ENCODE measurements around the gene TFF1. TPM values are rescaled to one million over a fixed set of nuclear protein-coding genes. Genes with fewer than 3 reads are reported as not detected.

TFF1 gene
- total RNA-seq, 2 experiments from 2014 or later, result not detected

DNA sequence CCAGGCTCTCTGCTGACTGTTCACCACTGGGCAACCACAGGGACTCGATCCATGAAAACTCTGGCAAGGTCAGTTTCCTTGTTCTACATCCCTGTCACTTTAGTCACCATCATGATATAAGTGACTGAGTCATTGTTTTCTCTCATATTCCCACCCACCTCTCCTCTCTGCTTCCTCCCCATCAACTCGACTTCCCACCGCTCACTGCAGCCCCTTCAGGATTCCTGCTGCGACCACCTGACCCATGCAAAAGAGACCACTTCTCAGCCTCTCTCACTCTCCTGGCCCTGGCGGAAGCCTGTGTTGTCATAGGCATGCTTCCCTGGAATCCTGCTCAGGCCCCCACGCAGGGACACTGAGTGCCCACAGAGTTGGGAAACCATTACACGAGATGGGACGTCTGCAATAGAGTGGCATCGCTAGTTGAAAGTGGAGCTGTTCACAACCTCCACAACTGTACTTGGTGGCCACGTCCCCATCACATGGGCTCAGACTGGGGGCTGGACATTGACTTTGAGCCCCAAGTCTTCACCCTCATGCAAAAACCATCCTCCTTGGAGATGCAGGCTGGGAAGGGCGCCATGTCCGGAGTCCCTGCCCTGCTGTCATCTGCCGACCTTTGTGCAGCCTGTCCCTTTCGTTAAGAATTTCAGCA, 13.8 kb downstream of the TFF1 start:
- DNase-seq, result no peak
- Mint-ChIP-seq H3K4me1 (no peaks in the 10 kb centered on the region), H3K9me3 (peaks cover 13% of the 10 kb centered on the region), H3K27me3 (no peaks in the 10 kb centered on the region), H3K4me3 (no peak overlapping the region), H3K27ac (no peak overlapping the region), H3K36me3 (peaks cover 3% of the 10 kb centered on the region)

DNA sequence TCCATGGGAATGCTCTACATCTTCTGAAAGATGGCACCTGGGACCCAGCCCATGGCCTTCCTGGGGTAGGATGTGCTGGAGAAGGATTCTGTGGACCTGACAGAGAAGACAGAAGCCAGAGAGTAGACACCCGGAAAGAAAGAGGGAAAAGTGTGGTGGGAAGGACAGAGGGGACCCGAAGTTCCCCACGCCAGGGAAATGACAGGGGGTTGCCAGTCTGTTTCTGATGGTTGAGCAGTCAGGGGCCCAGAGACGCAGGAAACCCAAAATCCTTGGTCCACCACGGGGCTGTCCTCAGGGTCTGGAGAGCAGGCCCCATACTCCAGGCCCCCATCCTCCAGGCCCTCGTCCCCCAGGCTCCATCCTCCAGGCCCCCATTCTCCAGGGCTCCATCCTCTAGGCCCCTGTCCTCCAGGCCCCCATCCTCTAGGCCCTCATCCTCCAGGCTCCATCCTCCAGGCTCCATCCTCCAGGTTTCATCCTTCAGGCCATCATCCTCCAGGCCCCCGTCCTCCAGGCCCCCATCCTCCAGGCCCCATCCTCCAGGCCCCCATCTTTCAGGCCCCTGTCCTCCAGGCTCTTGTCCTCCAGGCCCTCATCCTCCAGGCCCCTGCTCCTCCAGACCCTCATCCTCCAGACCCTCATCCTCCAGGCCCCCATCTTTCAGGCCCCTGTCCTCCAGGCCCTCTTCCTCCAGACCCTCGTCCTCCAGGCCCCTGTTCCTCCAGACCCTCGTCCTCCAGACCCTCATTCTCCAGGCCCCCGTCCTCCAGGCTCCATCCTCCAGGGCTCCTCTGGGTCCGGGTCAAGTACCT, 14.5 kb downstream of the TFF1 start:
- Mint-ChIP-seq H3K36me3 (peaks cover 3% of the 10 kb centered on the region), H3K4me3 (no peak overlapping the region), H3K27ac (no peak overlapping the region), H3K27me3 (no peaks in the 10 kb centered on the region), H3K9me3 (peaks cover 12% of the 10 kb centered on the region), H3K4me1 (no peaks in the 10 kb centered on the region)
- DNase-seq, result no peak

DNA sequence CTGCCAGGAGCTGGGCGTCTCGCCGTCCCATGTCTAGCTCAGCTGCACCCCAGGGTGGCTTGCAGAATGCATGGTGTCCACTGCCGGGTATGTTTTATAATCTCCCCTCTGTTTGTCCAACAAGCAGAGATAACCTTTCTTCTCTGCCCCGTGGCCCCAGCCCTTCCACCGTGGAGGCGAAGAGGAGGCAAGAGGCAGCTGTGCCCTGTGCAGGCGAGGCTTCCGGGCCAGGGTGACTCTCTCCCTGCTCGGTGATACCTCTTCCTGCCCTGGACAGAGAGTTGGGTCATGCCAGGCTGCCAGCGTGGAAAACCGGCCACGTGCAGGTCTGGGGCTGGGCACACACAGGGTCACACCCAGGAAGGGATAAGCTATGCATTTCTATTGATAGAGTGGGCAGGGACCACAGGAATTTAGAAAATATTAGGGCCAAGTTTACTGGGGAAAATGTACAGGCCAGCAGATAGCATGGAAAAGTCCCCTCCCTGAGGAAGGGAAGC, 15.4 kb downstream of the TFF1 start, which contains the start of gene TFF2:
TSS of gene TFF2 (minus strand) at position 68 of the 500 bp plus-strand sequence. CDS start at position 31, 37 bp downstream.
- DNase-seq, result no peak
- Mint-ChIP-seq H3K4me1 (no peaks in the 10 kb centered on the region), H3K9me3 (peaks cover 12% of the 10 kb centered on the region), H3K4me3 (no peak within 1 kb of the TSS), H3K27me3 (no peaks in the 10 kb centered on the region), H3K27ac (no peak within 1 kb of the TSS), H3K36me3 (peaks cover 3% of the 10 kb centered on the region)

GRCh38 chr21:42350318-42350910, 15.9 kb downstream of the TFF1 start:
- no peaks in the 10 kb centered on the region for H3K4me1 Mint-ChIP-seq
- no peak overlapping the region for H3K4me3 Mint-ChIP-seq
- H3K9me3 Mint-ChIP-seq, result peaks cover 8% of the 10 kb centered on the region
- no peaks in the 10 kb centered on the region for H3K27me3 Mint-ChIP-seq
- no peak overlapping the region for H3K27ac Mint-ChIP-seq
- H3K36me3 Mint-ChIP-seq, result peaks cover 3% of the 10 kb centered on the region
- no peak for DNase-seq

DNA sequence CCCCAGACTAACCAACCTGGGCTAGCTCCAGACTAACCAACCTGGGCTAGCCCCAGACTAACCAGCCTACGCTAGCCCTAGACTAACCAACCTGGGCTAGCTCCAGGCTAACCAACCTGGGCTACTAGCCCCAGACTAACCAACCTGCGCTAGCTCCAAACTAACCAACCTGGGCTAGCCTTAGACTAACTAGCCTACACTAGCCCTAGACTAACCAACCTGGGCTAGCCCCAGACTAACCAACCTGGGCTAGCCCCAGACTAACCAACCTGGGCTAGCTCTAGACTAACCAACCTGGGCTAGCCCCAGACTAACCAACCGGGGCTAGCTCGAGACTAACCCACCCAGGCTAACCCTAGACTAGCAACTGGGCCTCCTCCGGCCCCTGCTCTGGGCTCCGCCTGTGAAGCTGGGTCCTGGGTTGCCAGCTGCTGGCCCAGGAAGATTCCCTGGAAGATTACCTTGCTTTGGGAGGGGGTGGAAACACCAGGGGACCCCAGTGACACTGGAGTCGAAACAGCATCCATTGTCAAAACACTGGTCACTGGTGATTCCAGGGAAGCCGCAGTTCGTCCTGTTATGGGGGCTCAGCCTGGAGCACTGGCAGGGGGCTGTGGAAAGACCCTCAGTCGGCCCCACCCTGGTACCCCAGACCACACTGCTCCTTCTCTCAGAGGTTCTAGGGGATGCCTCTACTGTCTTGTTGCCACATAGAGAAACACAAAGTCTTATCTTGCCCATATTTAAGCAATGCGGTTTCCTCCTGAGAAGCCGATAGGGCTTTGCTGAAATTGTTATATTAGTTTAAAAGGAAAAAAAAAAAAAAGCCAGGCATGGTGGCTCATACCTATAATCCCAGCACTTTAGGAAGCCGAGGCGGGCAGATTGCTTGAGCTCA, 16.7 kb downstream of the TFF1 start:
- DNase-seq, result no peak
- no peaks in the 10 kb centered on the region for H3K4me1 Mint-ChIP-seq
- H3K36me3 Mint-ChIP-seq, result peaks cover 2% of the 10 kb centered on the region
- no peaks in the 10 kb centered on the region for H3K27me3 Mint-ChIP-seq
- H3K4me3 Mint-ChIP-seq, result no peak overlapping the region
- H3K27ac Mint-ChIP-seq, result no peak overlapping the region
- H3K9me3 Mint-ChIP-seq, result peaks cover 5% of the 10 kb centered on the region

DNA sequence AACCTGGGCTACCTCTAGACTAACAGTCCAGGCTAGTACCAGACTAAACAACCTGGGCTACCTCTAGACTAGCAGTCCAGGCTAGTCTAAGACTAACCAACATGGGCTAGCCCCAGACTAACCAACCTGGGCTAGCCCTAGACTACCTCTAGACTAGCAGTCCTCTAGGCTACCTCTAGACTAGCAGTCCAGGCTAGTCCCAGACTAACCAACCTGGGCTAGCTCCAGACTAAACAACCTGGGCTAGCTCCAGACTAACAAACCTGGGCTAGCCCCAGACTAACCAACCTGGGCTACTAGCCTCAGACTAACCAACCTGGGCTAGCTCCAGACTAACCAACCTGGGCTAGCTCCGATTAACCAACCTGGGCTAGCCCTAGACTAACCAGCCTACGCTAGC, 17.6 kb downstream of the TFF1 start:
- Mint-ChIP-seq H3K4me3 (no peak overlapping the region), H3K4me1 (no peaks in the 10 kb centered on the region), H3K9me3 (no peaks in the 10 kb centered on the region), H3K36me3 (no peaks in the 10 kb centered on the region), H3K27ac (no peak overlapping the region), H3K27me3 (no peaks in the 10 kb centered on the region)
- DNase-seq, result no peak

DNA sequence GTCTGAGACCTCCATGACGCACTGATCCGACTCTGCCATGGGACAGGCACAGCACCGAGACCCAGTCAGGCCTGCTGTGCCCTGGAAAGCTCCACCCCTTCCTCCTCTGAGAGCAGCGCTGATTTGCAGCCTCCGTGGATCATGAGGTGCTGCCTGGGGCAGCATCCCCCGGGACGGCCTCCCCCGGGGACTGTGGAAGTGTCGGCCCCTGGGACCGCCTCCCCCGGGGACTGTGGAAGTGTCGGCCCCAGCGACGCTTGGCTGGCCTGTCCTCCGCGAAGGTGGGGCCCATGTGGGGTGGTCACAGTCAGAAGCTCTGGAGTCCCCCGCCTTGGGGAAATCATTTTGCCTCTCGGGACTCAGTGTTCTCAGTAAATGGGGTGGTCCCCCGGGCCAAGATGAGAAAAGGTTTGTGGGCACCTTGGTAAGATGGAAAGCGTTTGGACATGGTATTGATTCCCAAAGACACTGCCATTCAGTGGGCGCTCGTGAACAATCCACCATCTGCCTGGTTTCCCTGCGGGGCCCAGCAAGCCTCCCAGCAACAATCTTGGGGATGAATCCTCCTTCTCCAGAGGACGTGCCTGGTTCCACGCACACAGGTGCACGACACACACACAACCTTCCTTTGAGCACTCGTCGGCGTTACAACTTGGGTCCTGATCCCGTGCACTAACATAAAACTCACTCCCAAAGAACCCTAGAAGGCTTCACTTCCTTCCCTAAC, 18.6 kb downstream of the TFF1 start:
- Mint-ChIP-seq H3K4me1 (no peaks in the 10 kb centered on the region), H3K4me3 (no peak overlapping the region), H3K27ac (no peak overlapping the region)

GRCh38 chr21:42346866-42347600, 19.3 kb downstream of the TFF1 start:
- H3K4me3 Mint-ChIP-seq, result no peak overlapping the region
- H3K27ac Mint-ChIP-seq, result no peak overlapping the region
- no peaks in the 10 kb centered on the region for H3K9me3 Mint-ChIP-seq
- H3K36me3 Mint-ChIP-seq, result no peaks in the 10 kb centered on the region
- no peak for DNase-seq
- no peaks in the 10 kb centered on the region for H3K27me3 Mint-ChIP-seq
- H3K4me1 Mint-ChIP-seq, result no peaks in the 10 kb centered on the region

More for the DNA sequence above, 18.6 kb downstream of the TFF1 start:
- no peaks in the 10 kb centered on the region for H3K36me3 Mint-ChIP-seq
- DNase-seq, result no peak
- H3K27me3 Mint-ChIP-seq, result no peaks in the 10 kb centered on the region
- H3K9me3 Mint-ChIP-seq, result no peaks in the 10 kb centered on the region

GRCh38 chr21:42346441-42346840, 19.9 kb downstream of the TFF1 start:
- no peaks in the 10 kb centered on the region for H3K27me3 Mint-ChIP-seq
- H3K4me1 Mint-ChIP-seq, result no peaks in the 10 kb centered on the region
- H3K27ac Mint-ChIP-seq, result no peak overlapping the region
- no peaks in the 10 kb centered on the region for H3K36me3 Mint-ChIP-seq
- no peaks in the 10 kb centered on the region for H3K9me3 Mint-ChIP-seq
- no peak overlapping the region for H3K4me3 Mint-ChIP-seq
- no peak for DNase-seq

DNA sequence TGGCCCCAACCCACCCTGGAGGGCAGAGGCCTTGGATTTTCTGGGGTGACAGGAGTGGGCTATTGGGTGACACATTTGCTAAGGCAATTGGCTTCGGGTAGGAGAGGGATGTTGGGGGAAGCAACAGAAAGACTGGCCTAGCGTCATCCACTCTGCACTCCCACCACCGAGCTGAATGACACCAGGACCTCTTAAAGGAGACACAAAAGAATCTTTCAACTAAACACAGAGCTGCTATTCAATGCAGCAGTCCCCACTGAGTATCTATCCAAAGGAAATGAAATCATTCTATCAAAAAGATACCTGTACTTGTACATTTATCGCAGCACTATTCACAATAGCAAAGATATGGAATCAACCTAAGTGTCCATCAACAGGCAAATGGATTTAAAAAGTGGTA, 21.7 kb downstream of the TFF1 start:
- no peaks in the 10 kb centered on the region for H3K9me3 Mint-ChIP-seq
- no peak overlapping the region for H3K4me3 Mint-ChIP-seq
- no peaks in the 10 kb centered on the region for H3K36me3 Mint-ChIP-seq
- no peak overlapping the region for H3K27ac Mint-ChIP-seq
- no peak for DNase-seq
- H3K27me3 Mint-ChIP-seq, result no peaks in the 10 kb centered on the region
- H3K4me1 Mint-ChIP-seq, result no peaks in the 10 kb centered on the region

DNA sequence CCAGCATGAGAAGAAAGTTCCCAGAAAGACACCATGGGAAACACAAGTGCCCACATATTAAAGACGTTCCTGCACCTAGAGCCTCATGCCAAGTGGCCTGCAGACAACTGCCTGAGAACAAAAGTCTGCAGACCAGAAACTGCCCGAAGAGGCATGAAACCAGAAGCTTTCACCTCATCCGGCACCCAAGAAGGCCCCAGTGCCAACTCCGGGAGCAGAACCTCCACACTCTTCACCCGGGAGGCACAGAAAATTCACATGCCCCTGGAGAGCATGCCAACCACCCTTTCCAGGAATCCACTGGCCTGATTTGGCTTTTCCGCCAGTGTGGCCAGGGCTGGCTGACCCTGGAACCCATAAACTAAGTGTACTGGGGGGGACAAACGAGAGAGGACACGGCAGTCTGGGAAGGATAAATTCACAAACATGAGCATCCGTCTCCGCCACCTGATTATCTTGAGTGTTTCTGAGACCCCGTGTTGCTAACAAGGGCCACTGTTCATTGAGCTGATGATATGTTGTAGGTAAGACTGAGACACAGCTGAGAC, 22.3 kb downstream of the TFF1 start:
- H3K27me3 Mint-ChIP-seq, result no peaks in the 10 kb centered on the region
- no peak overlapping the region for H3K27ac Mint-ChIP-seq
- no peaks in the 10 kb centered on the region for H3K4me1 Mint-ChIP-seq
- H3K4me3 Mint-ChIP-seq, result no peak overlapping the region
- H3K9me3 Mint-ChIP-seq, result no peaks in the 10 kb centered on the region
- DNase-seq, result no peak
- H3K36me3 Mint-ChIP-seq, result no peaks in the 10 kb centered on the region

GRCh38 chr21:42343556-42343955, 22.8 kb downstream of the TFF1 start:
- H3K27ac Mint-ChIP-seq, result no peak overlapping the region
- no peaks in the 10 kb centered on the region for H3K27me3 Mint-ChIP-seq
- DNase-seq, result no peak

DNA sequence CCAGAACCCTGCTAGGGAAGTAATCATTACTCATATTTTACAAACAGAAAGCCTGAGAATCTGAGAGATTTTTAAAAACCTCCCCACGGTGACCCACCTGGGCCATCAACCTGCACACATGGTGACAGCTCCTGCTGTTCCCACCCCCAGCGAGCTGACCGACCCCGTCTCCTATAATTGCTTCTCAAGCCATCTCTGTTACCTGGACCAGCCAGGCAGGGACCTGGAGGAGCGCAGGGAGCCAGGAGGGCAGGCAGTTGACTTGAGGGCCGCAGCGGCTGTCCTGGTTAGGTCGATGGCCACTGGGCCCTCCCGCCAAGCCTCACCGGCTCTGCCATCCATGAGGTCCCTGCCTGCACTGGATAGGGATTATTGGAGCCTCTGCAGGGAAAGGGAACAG, 23.2 kb downstream of the TFF1 start:
- DNase-seq, result no peak
- H3K4me3 Mint-ChIP-seq, result no peak overlapping the region
- no peaks in the 10 kb centered on the region for H3K36me3 Mint-ChIP-seq
- H3K27ac Mint-ChIP-seq, result no peak overlapping the region
- peaks cover 3% of the 10 kb centered on the region for H3K4me1 Mint-ChIP-seq
- H3K27me3 Mint-ChIP-seq, result no peaks in the 10 kb centered on the region
- no peaks in the 10 kb centered on the region for H3K9me3 Mint-ChIP-seq

More at GRCh38 chr21:42343556-42343955, 22.8 kb downstream of the TFF1 start:
- H3K4me1 Mint-ChIP-seq, result no peaks in the 10 kb centered on the region
- H3K36me3 Mint-ChIP-seq, result no peaks in the 10 kb centered on the region
- H3K9me3 Mint-ChIP-seq, result no peaks in the 10 kb centered on the region
- H3K4me3 Mint-ChIP-seq, result no peak overlapping the region
